ENCODE measurements around the gene DAAM2.

Gene DAAM2

DNA sequence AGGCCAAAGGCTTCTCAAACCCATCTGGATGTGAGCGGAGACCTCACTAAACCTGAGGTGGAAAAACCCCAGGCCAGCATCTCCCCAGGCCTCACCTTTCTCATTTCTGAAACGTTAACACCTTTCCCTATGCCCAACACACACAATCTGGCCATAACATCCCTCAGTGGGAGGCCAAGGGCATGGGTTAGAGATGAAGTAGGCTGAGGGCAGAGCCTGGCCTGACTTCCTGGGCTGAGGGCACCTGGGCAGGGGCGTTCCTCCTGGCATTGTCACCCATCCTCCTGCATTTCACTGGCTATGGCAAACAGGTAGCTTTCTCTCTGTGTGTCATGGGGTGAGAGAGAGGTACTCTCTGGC lies 133.7 kb downstream of the DAAM2 start:
- TF ChIP-seq, protein P1, sequence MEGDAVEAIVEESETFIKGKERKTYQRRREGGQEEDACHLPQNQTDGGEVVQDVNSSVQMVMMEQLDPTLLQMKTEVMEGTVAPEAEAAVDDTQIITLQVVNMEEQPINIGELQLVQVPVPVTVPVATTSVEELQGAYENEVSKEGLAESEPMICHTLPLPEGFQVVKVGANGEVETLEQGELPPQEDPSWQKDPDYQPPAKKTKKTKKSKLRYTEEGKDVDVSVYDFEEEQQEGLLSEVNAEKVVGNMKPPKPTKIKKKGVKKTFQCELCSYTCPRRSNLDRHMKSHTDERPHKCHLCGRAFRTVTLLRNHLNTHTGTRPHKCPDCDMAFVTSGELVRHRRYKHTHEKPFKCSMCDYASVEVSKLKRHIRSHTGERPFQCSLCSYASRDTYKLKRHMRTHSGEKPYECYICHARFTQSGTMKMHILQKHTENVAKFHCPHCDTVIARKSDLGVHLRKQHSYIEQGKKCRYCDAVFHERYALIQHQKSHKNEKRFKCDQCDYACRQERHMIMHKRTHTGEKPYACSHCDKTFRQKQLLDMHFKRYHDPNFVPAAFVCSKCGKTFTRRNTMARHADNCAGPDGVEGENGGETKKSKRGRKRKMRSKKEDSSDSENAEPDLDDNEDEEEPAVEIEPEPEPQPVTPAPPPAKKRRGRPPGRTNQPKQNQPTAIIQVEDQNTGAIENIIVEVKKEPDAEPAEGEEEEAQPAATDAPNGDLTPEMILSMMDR (IDR thresholded peaks at IDR 0.05; ENCODE audit: low read depth, low read length) = no peak
- no peak for DNase-seq
- H3K4me3 ChIP-seq (ENCODE audit: low read depth, low read length) = no peak overlapping the region
- no peaks in the 10 kb centered on the region for H3K27me3 ChIP-seq
- no peaks in the 10 kb centered on the region for H3K9me3 ChIP-seq
- no peaks in the 10 kb centered on the region for H3K36me3 ChIP-seq
- no peaks in the 10 kb centered on the region for H3K4me1 ChIP-seq

DNA sequence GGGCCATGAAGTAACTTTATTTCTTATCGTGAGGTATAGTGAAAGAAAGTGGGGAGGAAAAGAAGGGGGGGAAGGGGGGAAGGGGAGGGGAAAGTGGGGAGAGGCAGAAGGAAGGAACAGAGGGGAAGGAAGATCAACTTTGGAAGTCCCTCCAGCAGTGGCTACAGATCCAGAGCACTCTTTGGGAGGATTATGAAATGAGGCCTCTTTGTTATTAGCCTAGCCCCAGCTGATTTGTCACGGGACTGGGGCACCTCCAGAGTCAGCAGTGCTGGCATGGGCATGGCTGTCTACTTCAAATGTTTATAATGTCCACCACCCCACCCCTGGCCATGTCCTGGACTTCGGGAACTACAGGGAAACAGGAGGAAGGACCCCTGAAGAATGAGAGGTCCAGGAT lies 134.5 kb downstream of the DAAM2 start:
- H3K4me1 ChIP-seq = no peaks in the 10 kb centered on the region
- no peaks in the 10 kb centered on the region for H3K27me3 ChIP-seq
- H3K4me3 ChIP-seq (ENCODE audit: low read depth, low read length) = no peak overlapping the region
- TF ChIP-seq, protein P1 (IDR thresholded peaks at IDR 0.05; ENCODE audit: low read depth, low read length) = no peak
- no peaks in the 10 kb centered on the region for H3K9me3 ChIP-seq
- no peak for DNase-seq
- H3K36me3 ChIP-seq = no peaks in the 10 kb centered on the region

DNA sequence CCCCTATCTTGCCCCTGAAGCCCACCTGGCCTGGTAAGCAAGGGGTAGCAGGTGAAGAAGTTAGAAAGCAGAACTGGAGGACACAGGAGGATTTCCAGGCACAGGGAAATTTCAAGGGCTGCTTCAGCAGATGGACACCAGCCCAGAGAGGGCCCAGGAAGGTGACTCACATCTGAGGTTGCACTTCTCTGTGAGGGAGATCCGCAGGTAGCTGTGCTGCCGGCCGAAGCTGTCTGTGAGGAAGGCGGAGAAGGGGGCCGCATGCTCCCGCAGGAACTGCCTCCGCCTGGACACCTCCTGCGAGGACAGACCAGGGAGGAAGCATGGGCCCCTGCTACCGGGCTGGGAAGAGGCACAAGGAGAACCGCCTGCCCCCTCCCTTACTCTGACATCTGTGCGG lies 135.0 kb downstream of the DAAM2 start:
- Histone ChIP-seq H3K36me3 (no peaks in the 10 kb centered on the region), H3K4me3 (ENCODE audit: low read depth, low read length) (no peak overlapping the region), H3K9me3 (no peaks in the 10 kb centered on the region), H3K27me3 (no peaks in the 10 kb centered on the region), H3K4me1 (no peaks in the 10 kb centered on the region)
- DNase-seq = no peak
- TF ChIP-seq, protein P1 (IDR thresholded peaks at IDR 0.05; ENCODE audit: low read depth, low read length) = no peak

DNA sequence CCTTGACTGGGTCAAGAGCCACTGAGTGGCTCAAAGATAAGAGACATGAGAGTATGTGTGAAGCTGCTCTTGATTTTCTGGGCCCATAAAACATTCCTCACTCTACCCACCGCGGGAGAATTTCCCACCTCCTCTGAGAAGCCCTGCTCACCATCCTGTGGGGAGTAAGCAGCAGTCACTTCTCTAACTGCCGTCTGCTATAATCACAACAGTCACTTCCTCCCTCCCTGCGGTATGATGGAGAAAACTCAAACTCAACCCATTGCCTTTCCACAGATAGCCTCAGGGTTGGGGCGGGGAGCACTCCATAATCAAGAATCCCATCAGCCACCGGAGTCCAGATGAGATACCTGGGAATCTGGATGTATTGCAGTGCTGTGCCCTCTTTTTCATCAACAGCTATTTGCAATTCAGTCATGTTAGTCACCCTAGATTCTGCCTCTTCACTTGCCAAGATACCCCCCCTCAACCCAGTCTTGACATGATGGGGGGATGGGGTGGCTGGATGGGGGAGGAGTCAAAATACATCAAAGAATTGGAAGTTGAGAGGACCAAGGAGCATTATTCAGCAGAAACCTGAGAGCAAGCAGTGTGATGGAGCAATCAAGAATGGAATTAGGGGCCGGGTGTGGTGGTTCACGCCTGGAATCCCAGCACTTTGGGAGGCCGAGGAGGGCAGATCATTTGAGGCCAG lies 137.0 kb downstream of the DAAM2 start:
- H3K4me1 ChIP-seq = no peaks in the 10 kb centered on the region
- no peak overlapping the region for H3K4me3 ChIP-seq (ENCODE audit: low read depth, low read length)
- H3K36me3 ChIP-seq = no peaks in the 10 kb centered on the region
- no peak for DNase-seq
- no peaks in the 10 kb centered on the region for H3K27me3 ChIP-seq
- no peaks in the 10 kb centered on the region for H3K9me3 ChIP-seq
- TF ChIP-seq, protein P1 (IDR thresholded peaks at IDR 0.05; ENCODE audit: low read depth, low read length) = no peak

DNA sequence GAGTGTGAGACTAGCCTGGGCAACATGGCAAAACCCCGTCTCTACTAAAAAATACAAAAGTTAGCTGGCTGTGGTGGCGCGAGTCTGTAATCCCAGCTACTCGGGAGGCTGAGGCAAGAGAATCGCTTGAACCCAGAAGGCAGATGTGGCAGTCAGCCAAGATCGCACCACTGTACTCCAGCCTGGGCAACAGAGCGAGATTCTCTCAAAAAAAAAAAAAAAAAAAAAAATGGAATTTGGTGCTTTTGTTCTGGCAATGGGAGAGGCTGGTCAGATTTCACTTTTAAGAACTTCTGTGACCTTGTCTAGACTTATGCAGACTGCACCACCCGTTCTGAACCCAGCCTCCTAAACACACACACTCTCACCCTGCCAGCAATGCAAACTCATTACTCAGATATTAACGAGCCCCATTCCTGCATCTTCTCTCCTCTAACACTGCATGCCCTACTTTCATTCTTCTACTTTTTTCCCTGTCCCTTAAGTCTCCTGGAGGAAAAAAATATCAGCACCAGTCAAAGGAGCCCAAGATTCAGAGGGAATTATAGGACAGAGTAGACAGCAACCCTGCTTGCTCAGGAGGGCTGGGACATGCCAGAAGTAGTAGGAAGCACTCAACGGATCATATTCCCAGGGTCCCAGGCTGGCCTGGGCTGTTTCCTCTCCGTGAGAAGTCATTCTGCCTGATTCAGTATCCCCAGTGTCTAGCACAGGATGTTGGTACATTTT lies 137.7 kb downstream of the DAAM2 start:
- no peaks in the 10 kb centered on the region for H3K36me3 ChIP-seq
- TF ChIP-seq, protein P1 (IDR thresholded peaks at IDR 0.05; ENCODE audit: low read depth, low read length) = no peak
- H3K27me3 ChIP-seq = no peaks in the 10 kb centered on the region
- DNase-seq = no peak
- no peaks in the 10 kb centered on the region for H3K9me3 ChIP-seq
- no peaks in the 10 kb centered on the region for H3K4me1 ChIP-seq
- H3K4me3 ChIP-seq (ENCODE audit: low read depth, low read length) = no peak overlapping the region

DNA sequence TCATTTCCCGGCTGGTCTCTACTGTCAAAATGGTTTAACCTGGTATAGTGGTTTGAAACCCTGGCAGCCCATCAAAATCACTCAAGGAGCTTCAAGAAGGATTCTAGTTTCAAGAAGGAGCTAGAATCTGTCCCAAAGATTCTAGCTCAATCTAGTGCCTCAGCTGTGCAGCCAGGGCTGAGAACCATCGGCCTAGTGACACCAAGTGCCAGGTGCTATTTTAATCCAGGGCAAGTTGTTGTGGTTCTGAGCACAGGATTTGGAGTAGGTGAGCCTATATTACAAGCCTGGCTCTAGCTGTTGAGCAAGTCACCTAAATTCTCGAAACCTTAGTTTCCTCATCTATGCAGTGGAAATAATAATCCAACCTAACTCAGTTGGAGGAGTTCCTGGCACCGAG lies 138.4 kb downstream of the DAAM2 start:
- Histone ChIP-seq H3K9me3 (no peaks in the 10 kb centered on the region), H3K36me3 (no peaks in the 10 kb centered on the region), H3K4me1 (no peaks in the 10 kb centered on the region), H3K27me3 (no peaks in the 10 kb centered on the region), H3K4me3 (ENCODE audit: low read depth, low read length) (no peak overlapping the region)
- DNase-seq = no peak
- TF ChIP-seq, protein P1 (IDR thresholded peaks at IDR 0.05; ENCODE audit: low read depth, low read length) = no peak

All from BE2C (cell line).